ENCODE results near the gene ART5.

ART5 gene, protein sequence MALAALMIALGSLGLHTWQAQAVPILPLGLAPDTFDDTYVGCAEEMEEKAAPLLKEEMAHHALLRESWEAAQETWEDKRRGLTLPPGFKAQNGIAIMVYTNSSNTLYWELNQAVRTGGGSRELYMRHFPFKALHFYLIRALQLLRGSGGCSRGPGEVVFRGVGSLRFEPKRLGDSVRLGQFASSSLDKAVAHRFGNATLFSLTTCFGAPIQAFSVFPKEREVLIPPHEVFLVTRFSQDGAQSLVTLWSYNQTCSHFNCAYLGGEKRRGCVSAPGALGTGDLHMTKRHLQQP

DNA sequence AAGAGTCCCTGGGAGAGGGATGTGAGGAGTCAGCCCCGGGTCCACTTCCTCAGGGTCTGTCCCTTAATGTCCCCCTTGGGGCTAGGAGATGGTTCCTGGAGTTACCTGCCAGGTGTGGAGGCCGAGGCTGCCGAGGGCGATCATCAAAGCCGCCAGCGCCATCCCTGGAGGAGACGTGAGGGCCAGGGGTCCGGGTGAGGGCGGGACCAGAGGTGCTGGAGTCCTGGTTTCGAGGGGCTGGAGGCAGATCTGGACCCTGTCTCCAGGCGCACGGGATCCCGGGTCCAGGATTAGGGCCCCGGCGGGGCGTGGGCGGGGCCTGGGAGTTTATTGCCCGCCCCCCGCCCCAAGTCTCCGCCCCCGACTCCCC is at the start of gene ART5:
TSS of gene ART5 (minus strand) at position 292 of the 370 bp plus-strand sequence. CDS start at position 162, 130 bp downstream.
- no peak for TF ChIP-seq CTCF (conservative IDR thresholded peaks at IDR 0.05)
- peak within 1 kb of the TSS; percentile 34; the same call in 1 of the 2 replicates for H3K27ac ChIP-seq

DNA sequence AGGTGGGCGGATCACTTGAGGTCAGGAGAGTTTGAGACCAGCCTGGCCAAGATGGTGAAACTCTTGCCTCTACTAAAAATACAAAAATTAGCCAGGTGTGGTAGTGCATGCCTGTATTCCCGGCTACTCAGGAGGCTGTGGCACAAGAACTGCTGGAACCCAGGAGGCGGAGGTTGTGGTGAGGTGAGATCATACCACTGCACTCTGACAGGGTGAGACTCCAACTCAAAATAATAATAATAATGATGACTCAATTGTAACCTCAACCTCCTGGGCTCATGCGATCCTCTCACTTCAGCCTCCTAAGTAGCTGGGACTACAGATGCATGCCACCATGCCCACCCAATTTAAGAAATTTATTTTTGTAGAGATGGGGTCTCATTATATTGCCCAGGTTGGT is 45.0 kb upstream of the ART5 start:
- H3K27ac ChIP-seq: no peak overlapping the region
- no peak for TF ChIP-seq CTCF (conservative IDR thresholded peaks at IDR 0.05)

- no peak for TF ChIP-seq CTCF (conservative IDR thresholded peaks at IDR 0.05)
- H3K27ac ChIP-seq: no peak overlapping the region
Measured at GRCh38 chr11:3685923-3686322, 44.1 kb upstream of the ART5 start.

DNA sequence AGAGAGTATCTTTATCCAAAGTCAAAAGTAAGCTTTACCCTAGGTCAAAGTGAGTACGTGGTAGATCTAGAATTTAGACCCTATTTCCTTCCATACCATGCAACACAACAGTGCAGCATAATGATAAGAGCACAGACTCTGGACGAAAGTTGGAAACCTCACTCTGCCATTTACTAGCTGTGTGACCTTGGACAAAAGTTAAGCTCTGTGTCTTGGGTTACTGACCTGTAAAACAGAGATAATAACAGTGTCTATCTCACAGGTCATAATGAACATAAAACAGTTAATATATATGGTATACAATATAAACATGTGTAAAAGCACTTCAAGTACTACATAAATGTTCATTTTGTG is 43.0 kb upstream of the ART5 start:
- H3K27ac ChIP-seq: no peak overlapping the region
- TF ChIP-seq CTCF (conservative IDR thresholded peaks at IDR 0.05): no peak

- no peak overlapping the region for H3K27ac ChIP-seq
- no peak for TF ChIP-seq CTCF (conservative IDR thresholded peaks at IDR 0.05)
Measured at GRCh38 chr11:3684129-3684818, 42.5 kb upstream of the ART5 start.

DNA sequence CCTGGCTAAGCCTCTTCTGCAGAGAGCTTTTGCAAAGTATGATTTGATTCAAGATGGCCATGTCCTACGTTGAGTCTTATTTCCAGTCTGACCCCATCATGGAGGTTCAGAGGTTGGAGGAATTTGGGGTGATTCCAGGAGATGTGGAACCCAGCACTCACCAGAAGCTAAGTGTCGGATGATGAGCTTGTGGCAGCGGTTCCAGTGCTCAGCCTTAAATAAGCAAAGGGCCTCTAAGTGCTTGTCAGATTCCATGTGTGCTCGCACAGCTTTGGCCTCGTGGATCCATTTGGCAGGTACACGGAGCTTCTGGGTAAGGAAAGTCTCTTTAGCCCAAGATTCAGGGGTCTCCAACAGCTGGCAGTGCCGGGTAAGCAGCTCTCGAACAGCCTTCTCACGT is 41.2 kb upstream of the ART5 start:
- H3K27ac ChIP-seq: no peak overlapping the region
- no peak for TF ChIP-seq CTCF (conservative IDR thresholded peaks at IDR 0.05)

- TF ChIP-seq CTCF (conservative IDR thresholded peaks at IDR 0.05): no peak
Measured at GRCh38 chr11:3679077-3679476, 37.3 kb upstream of the ART5 start.

More at GRCh38 chr11:3679077-3679476, 37.3 kb upstream of the ART5 start:
- H3K27ac ChIP-seq: no peak overlapping the region

Measured in VCaP (cell line).